ENCODE measurements around the gene TCAP.

- TF ChIP-seq CTCF (IDR thresholded peaks at IDR 0.05; ENCODE audit: insufficient read depth, low read depth, low read length) (no peak), EZH2 (IDR thresholded peaks at IDR 0.05; ENCODE audit: insufficient read depth, low read length) (no peak)
Measured at GRCh38 chr17:39636587-39636926, 28.6 kb upstream of the TCAP start.

Measured in astrocyte (in vitro differentiated cells and primary cell).